IMR-90 (cell line): ENCODE results near the gene UTP18. TPM values are rescaled to one million over a fixed set of nuclear protein-coding genes. Genes with fewer than 3 reads are reported as not detected.

Source experiments
- ATAC-seq: fragments of 200-7000 bp; cut with Tn5 transposase; 2 replicates; pipeline ENCODE4 v1.9.1; 2020; ENCODE audit warnings: low read depth, mild to moderate bottlenecking, moderate library complexity
- BruUV-seq: library from RNA; stranded (reverse); fragments of 400-500 nt; replicated peaks from 2 replicates; lab custom pipeline; 2021; lab: Mats Ljungman, UMichigan
- CTCF ChIA-PET: fragments of 300-600 bp; formaldehyde crosslinking; extraction: SDS; loops from one replicate; lab custom pipeline; 2021; ENCODE audit warnings: antibody characterized with exemption; lab: Yijun Ruan, JAX
- POLR2A ChIA-PET: fragments of 300-600 bp; sonication (Branson Sonifier 250); formaldehyde crosslinking; loops from one replicate; lab custom pipeline; 2022; ENCODE audit warnings: antibody characterized with exemption; ENCODE audit not compliant: unreplicated experiment; lab: Charles Lee
- DNase-seq: peaks from one replicate; pipeline ENCODE4 v3.0.0; 2013
- H2AFZ ChIP-seq: replicated peaks from 2 replicates; pipeline ENCODE3; 2013; ENCODE audit warnings: low read length, mild to moderate bottlenecking; ENCODE audit not compliant: poor library complexity
- H2AK5ac ChIP-seq: 2 replicates; pipeline ENCODE4 v1.6.1; 2013; ENCODE audit warnings: low read depth, low read length, inconsistent platforms
- H2AK9ac ChIP-seq: replicated peaks from 2 replicates; pipeline ENCODE3; 2013; ENCODE audit warnings: mild to moderate bottlenecking, low read depth, low read length, moderate library complexity; ENCODE audit not compliant: poor library complexity
- H2BK120ac ChIP-seq: 2 replicates; pipeline ENCODE4 v1.6.1; 2013; ENCODE audit warnings: low read depth, low read length, inconsistent platforms
- H2BK15ac ChIP-seq: 3 replicates; pipeline ENCODE4 v1.6.1; 2013; ENCODE audit warnings: low read depth, low read length, inconsistent platforms
- H2BK20ac ChIP-seq: 2 replicates; pipeline ENCODE4 v1.6.1; 2013; ENCODE audit warnings: low read depth, mild to moderate bottlenecking, inconsistent platforms, low read length, moderate library complexity
- H2BK5ac ChIP-seq: 2 replicates; pipeline ENCODE4 v1.6.1; 2013; ENCODE audit warnings: mild to moderate bottlenecking, low read depth, low read length, inconsistent platforms; ENCODE audit not compliant: poor library complexity, severe bottlenecking
- H3K14ac ChIP-seq: replicated peaks from 2 replicates; pipeline ENCODE4 v1.6.1; 2013; ENCODE audit warnings: low read depth, low read length, inconsistent platforms
- H3K18ac ChIP-seq: 2 replicates; pipeline ENCODE4 v1.6.1; 2013; ENCODE audit warnings: low read depth, low read length, control low read depth
- H3K23ac ChIP-seq: 2 replicates; pipeline ENCODE4 v1.6.1; 2013; ENCODE audit warnings: low read depth, low read length, inconsistent platforms
- H3K27ac ChIP-seq: 2 replicates; pipeline ENCODE4 v1.5.1; 2013; ENCODE audit warnings: mild to moderate bottlenecking, control low read depth, low read length; ENCODE audit not compliant: insufficient read depth
- H3K27me3 ChIP-seq: 2 replicates; pipeline ENCODE4 v1.6.1; 2013; ENCODE audit warnings: low read length; ENCODE audit not compliant: control insufficient read depth, insufficient read depth
- H3K36me3 ChIP-seq: 2 replicates; pipeline ENCODE4 v1.6.1; 2013; ENCODE audit warnings: low read length, mixed read lengths; ENCODE audit not compliant: control insufficient read depth, insufficient read depth
- H3K4ac ChIP-seq: 2 replicates; pipeline ENCODE4 v1.6.1; 2013; ENCODE audit warnings: low read depth, low read length, inconsistent platforms
- H3K4me1 ChIP-seq: 2 replicates; pipeline ENCODE4 v1.6.1; 2013; ENCODE audit warnings: low read length, mixed read lengths; ENCODE audit not compliant: control insufficient read depth, insufficient read depth
- H3K4me2 ChIP-seq: 2 replicates; pipeline ENCODE4 v1.6.1; 2013; ENCODE audit warnings: low read depth, mild to moderate bottlenecking, control low read depth, low read length, moderate library complexity
- H3K4me3 ChIP-seq: 2 replicates; pipeline ENCODE4 v1.5.1; 2013; ENCODE audit warnings: low read depth, mild to moderate bottlenecking, control low read depth, low read length, moderate library complexity; ENCODE audit not compliant: insufficient read depth
- H3K56ac ChIP-seq: 2 replicates; pipeline ENCODE4 v1.6.1; 2013; ENCODE audit warnings: low read length, inconsistent platforms; ENCODE audit not compliant: insufficient read depth; ENCODE audit errors: extremely low read depth
- H3K79me1 ChIP-seq, 2 experiments: 2 replicates each; pipeline ENCODE4 v1.6.1; 2013; ENCODE audit warnings: low read length in 2 of 2, inconsistent platforms in 1 of 2, low read depth in 1 of 2
- H3K9ac ChIP-seq: 2 replicates; pipeline ENCODE4 v1.6.1; 2013; ENCODE audit warnings: low read depth, low read length, control low read depth
- H3K9me1 ChIP-seq: 2 replicates; pipeline ENCODE4 v1.6.1; 2013; ENCODE audit warnings: low read length, inconsistent platforms; ENCODE audit not compliant: insufficient read depth
- H3K9me3 ChIP-seq: 2 replicates; pipeline ENCODE4 v1.6.1; 2013; ENCODE audit warnings: low read length; ENCODE audit not compliant: control insufficient read depth, insufficient read depth
- H4K20me1 ChIP-seq: 2 replicates; pipeline ENCODE4 v1.6.1; 2013; ENCODE audit warnings: low read length, inconsistent platforms; ENCODE audit not compliant: insufficient read depth
- H4K5ac ChIP-seq: 2 replicates; pipeline ENCODE4 v1.6.1; 2013; ENCODE audit warnings: mild to moderate bottlenecking, low read depth, low read length, control low read depth
- H4K8ac ChIP-seq, 2 experiments: 2 replicates each; pipeline ENCODE4 v1.6.1; 2013; ENCODE audit warnings: low read depth in 2 of 2, low read length in 2 of 2, control low read depth in 1 of 2, inconsistent platforms in 1 of 2
- H4K91ac ChIP-seq: 2 replicates; pipeline ENCODE4 v1.6.1; 2013; ENCODE audit warnings: low read depth, low read length, inconsistent platforms; ENCODE audit not compliant: insufficient read depth
- BHLHE40 ChIP-seq: fragments of 150-350 bp; IDR thresholded peaks from 2 replicates; pipeline ENCODE4 v1.6.1; 2016; ENCODE audit warnings: mild to moderate bottlenecking, low read depth, low read length
- CEBPB ChIP-seq: IDR thresholded peaks from 2 replicates; pipeline ENCODE4 v1.6.1; 2012; ENCODE audit warnings: low read depth, low read length, improper control_type of control experiment
- CHD1 ChIP-seq: IDR thresholded peaks from 2 replicates; pipeline ENCODE4 v1.6.1; 2012; ENCODE audit warnings: low read depth, low read length, improper control_type of control experiment
- ELK1 ChIP-seq: fragments of 150-350 bp; IDR thresholded peaks from 2 replicates; pipeline ENCODE4 v1.6.1; 2016; ENCODE audit warnings: low read depth, mild to moderate bottlenecking, low read length, moderate library complexity, borderline replicate concordance
- FOS ChIP-seq: fragments of 150-350 bp; IDR thresholded peaks from 2 replicates; pipeline ENCODE4 v1.6.1; 2016; ENCODE audit warnings: low read depth, low read length
- MAZ ChIP-seq: IDR thresholded peaks from 2 replicates; pipeline ENCODE4 v1.6.1; 2012; ENCODE audit warnings: low read depth, mild to moderate bottlenecking, low read length, improper control_type of control experiment, moderate library complexity, borderline replicate concordance
- MXI1 ChIP-seq: IDR thresholded peaks from 2 replicates; pipeline ENCODE4 v1.6.1; 2012; ENCODE audit warnings: low read depth, mild to moderate bottlenecking, low read length, moderate library complexity, borderline replicate concordance
- RAD21 ChIP-seq: IDR thresholded peaks from 2 replicates; pipeline ENCODE4 v1.6.1; 2012; ENCODE audit warnings: low read length, improper control_type of control experiment
- SMC3 ChIP-seq: fragments of 150-350 bp; IDR thresholded peaks from 2 replicates; pipeline ENCODE4 v1.6.1; 2016; ENCODE audit warnings: low read depth, mild to moderate bottlenecking, antibody characterized with exemption, low read length, moderate library complexity
- WGBS, 2 experiments: methylation state at CpG; one replicate each; pipeline versions ENCODE4 v1.1.5 to v1.1.7; 2013; ENCODE audit warnings: missing lambda C conversion rate in 2 of 2; ENCODE audit not compliant: insufficient read length in 1 of 2; ENCODE audit errors: extremely low coverage in 2 of 2; 5-methylcytosine and 5-hydroxymethylcytosine counted together
- dilution Hi-C: fragments of 300-500 bp; cut with HindIII; formaldehyde crosslinking; loops from one replicate; pipeline ENCODE4 v1.14.3; 2018; ENCODE audit warnings: low sequenced_read_pairs; ENCODE audit not compliant: unreplicated experiment
- in situ Hi-C: fragments of 300-500 bp; cut with MboI; formaldehyde crosslinking; loops from 3 replicates; pipeline ENCODE4 v1.14.3; 2019; ENCODE audit warnings: low sequenced_read_pairs, inconsistent platforms, mixed read lengths
- intact Hi-C: fragments of 100-400 bp; cut with micrococcal nuclease; formaldehyde crosslinking; loops from 2 replicates; pipeline ENCODE4 v1.10.0; 2022
- polyA plus RNA-seq, 3 experiments: library from polyadenylated mRNA; depleted of rRNA; stranded (reverse); fragments of >200 nt; gene quantifications; 2 replicates each; pipeline ENCODE4 v1.2.3, GENCODE V29; 2012; ENCODE audit warnings: low replicate concordance in 1 of 3
- total RNA-seq: library from RNA; depleted of rRNA; stranded (reverse); fragments of >200 nt; gene quantifications from 2 replicates; pipeline ENCODE4 v1.2.3, GENCODE V29; 2012
- TF ChIP-seq, protein P1 (sequence below): conservative IDR thresholded peaks from 2 replicates; pipeline ENCODE4 v1.5.1; 2012; ENCODE audit warnings: mild to moderate bottlenecking, low read depth, low read length, improper control_type of control experiment

The UTP18 gene
- total and polyA plus RNA-seq, 2 of the 4 experiments (the other 2 are of a cell fraction), result 17.7 to 22.4 TPM

DNA sequence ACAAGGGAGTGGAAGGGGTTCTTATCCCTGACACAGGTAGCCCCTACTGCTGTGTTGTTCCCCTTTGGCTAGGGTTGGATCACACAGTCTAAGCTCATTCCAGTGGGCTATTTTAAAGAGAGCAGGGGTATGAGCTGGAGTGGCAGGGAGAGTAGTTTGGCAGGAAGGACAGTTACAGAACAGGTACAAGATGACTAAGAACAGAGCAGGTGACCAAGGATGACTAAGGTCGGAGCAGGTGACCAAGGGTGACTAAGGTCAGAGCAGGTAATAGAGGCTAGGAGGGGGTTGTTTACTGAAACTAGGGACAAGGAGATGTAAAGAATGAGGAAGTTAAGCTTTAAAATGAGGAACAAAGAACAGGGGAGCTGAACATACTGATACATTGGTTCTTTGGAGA is 58.8 kb downstream of the UTP18 start:
- no peak overlapping the region for H4K91ac ChIP-seq
- 80% methylated on average over 1 of the region's 1 CpG; no CpG with 5 or more reads in 1 of the 2 experiments for WGBS, 2 experiments
- H4K20me1 ChIP-seq, result no peaks in the 10 kb centered on the region
- H4K8ac ChIP-seq, result no peak overlapping the region
- no peak overlapping the region for H2AFZ ChIP-seq
- H2BK5ac ChIP-seq, result no peak overlapping the region
- H3K56ac ChIP-seq, result no peak overlapping the region
- TF ChIP-seq MXI1, result no peak
- TF ChIP-seq FOS, result no peak
- TF ChIP-seq RAD21, result no peak
- TF ChIP-seq SMC3, result no peak
- TF ChIP-seq ELK1, result no peak
- TF ChIP-seq MAZ, result no peak
- TF ChIP-seq BHLHE40, result no peak
- TF ChIP-seq, protein P1, sequence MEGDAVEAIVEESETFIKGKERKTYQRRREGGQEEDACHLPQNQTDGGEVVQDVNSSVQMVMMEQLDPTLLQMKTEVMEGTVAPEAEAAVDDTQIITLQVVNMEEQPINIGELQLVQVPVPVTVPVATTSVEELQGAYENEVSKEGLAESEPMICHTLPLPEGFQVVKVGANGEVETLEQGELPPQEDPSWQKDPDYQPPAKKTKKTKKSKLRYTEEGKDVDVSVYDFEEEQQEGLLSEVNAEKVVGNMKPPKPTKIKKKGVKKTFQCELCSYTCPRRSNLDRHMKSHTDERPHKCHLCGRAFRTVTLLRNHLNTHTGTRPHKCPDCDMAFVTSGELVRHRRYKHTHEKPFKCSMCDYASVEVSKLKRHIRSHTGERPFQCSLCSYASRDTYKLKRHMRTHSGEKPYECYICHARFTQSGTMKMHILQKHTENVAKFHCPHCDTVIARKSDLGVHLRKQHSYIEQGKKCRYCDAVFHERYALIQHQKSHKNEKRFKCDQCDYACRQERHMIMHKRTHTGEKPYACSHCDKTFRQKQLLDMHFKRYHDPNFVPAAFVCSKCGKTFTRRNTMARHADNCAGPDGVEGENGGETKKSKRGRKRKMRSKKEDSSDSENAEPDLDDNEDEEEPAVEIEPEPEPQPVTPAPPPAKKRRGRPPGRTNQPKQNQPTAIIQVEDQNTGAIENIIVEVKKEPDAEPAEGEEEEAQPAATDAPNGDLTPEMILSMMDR, result no peak
- no peak for TF ChIP-seq CEBPB
- no peak for TF ChIP-seq CHD1
- no peak overlapping the region for H3K4me3 ChIP-seq
- POLR2A ChIA-PET, result no interaction called here
- dilution Hi-C loops, result no loop called here
- H2BK120ac ChIP-seq, result no peak overlapping the region
- no TSS peak for BruUV-seq
- H3K14ac ChIP-seq, result no peak overlapping the region
- no peak overlapping the region for H2BK15ac ChIP-seq
- no peak overlapping the region for H2AK5ac ChIP-seq
- no peak overlapping the region for H2BK20ac ChIP-seq
- CTCF ChIA-PET, result no interaction called here
- H3K27me3 ChIP-seq, result no peaks in the 10 kb centered on the region
- in situ Hi-C loops, result no loop called here
- no peak overlapping the region for H3K18ac ChIP-seq
- no peak overlapping the region for H2AK9ac ChIP-seq
- H4K5ac ChIP-seq, result no peak overlapping the region
- no peak overlapping the region for H3K4me2 ChIP-seq
- DNase-seq (no peak), ATAC-seq (no peak)
- H3K4me1 ChIP-seq, result no peaks in the 10 kb centered on the region
- H3K9ac ChIP-seq, result no peak overlapping the region
- no peaks in the 10 kb centered on the region for H3K36me3 ChIP-seq
- H3K79me1 ChIP-seq, result no peaks in the 10 kb centered on the region
- H3K23ac ChIP-seq, result no peak overlapping the region
- H3K9me3 ChIP-seq, result peaks cover 4% of the 10 kb centered on the region; the same call in 1 of the 2 replicates
- H3K27ac ChIP-seq, result no peak overlapping the region
- intact Hi-C loops, result no loop called here
- H3K4ac ChIP-seq, result no peak overlapping the region
- H3K9me1 ChIP-seq, result no peaks in the 10 kb centered on the region
